Upper lobe of left lung (tissue), 6 donors: ENCODE results near the gene PTGFRN. TPM values are rescaled to one million over a fixed set of nuclear protein-coding genes. Genes with fewer than 3 reads are reported as not detected.

Source experiments
- ATAC-seq, 2 donors: fragments of 200-7000 bp; cut with Tn5 transposase; one replicate each; pipeline ENCODE4 v1.9.1; 2022; ENCODE audit warnings: mild to moderate bottlenecking in 2 of 2, moderate library complexity in 2 of 2; ENCODE audit not compliant: low FRiP score in 2 of 2
- DNase-seq, 2 donors: peaks; one replicate each; pipeline ENCODE4 v3.0.0-alpha.2; 2019 to 2020
- H3K27ac ChIP-seq, 4 donors: fragments of 200-600 bp; sonication (generic); one replicate each; pipeline ENCODE4 v1.5.1; 2016 to 2019
- H3K27me3 ChIP-seq, 4 donors: fragments of 200-600 bp; sonication (generic); one replicate each; pipeline ENCODE4 v1.5.1; 2017 to 2019
- H3K36me3 ChIP-seq, 4 donors: fragments of 200-600 bp; sonication (generic); one replicate each; pipeline ENCODE4 v1.5.1; 2016 to 2019
- H3K4me1 ChIP-seq, 4 donors: fragments of 200-600 bp; sonication (generic); one replicate each; pipeline ENCODE4 v1.5.1; 2018 to 2019
- H3K4me3 ChIP-seq, 4 donors: fragments of 200-600 bp; sonication (generic); one replicate each; pipeline ENCODE4 v1.5.1; 2017 to 2019; ENCODE audit warnings: mild to moderate bottlenecking in 2 of 4, moderate library complexity in 1 of 4
- H3K9me3 ChIP-seq, 4 donors: fragments of 200-600 bp; sonication (generic); one replicate each; pipeline ENCODE4 v1.5.1; 2018 to 2019
- EP300 ChIP-seq, 4 donors: sonication (generic); formaldehyde crosslinking; IDR thresholded peaks; one replicate each; pipeline ENCODE4 v1.5.1; 2017; ENCODE audit warnings: antibody characterized with exemption in 4 of 4, control low read depth in 2 of 4
- POLR2A ChIP-seq, 4 donors: fragments of 450-650 bp; IDR thresholded peaks; one replicate each; pipeline ENCODE4 v1.5.1; 2016 to 2017; ENCODE audit warnings: antibody characterized with exemption in 4 of 4, mild to moderate bottlenecking in 2 of 4
- POLR2AphosphoS5 ChIP-seq, 2 donors: sonication (generic); formaldehyde crosslinking; IDR thresholded peaks; one replicate each; pipeline ENCODE4 v1.5.1; 2017; ENCODE audit warnings: antibody characterized with exemption in 2 of 2
- WGBS, 2 donors: methylation state at CpG; one replicate each; pipeline ENCODE4 v1.1.5; 2017 to 2018; 5-methylcytosine and 5-hydroxymethylcytosine counted together
- total RNA-seq, 6 donors: library from RNA; depleted of rRNA in 4 of 6; stranded (reverse); fragments of >200 nt in 4 of 6; gene quantifications; one replicate each; pipeline versions ENCODE4 v1.1.0 to v1.2.1, GENCODE V29; 2016 to 2021
- TF ChIP-seq, protein P1 (sequence below), 6 experiments: fragments of 450-650 bp in 4 of 6; fragments of 200-600 bp in 2 of 6; sonication (generic) in 2 of 6; IDR thresholded peaks; one replicate each; pipeline ENCODE4 v1.5.1; 2016 to 2019; ENCODE audit warnings: antibody characterized with exemption in 6 of 6
- donor health status: DM: no; HTN: no; CAD: no; lungs with moderate emphysema.
- donor health status: DM: no; HTN: yes; CAD: no; lungs with severe emphysema.

The PTGFRN gene
- total RNA-seq, 6 donors from 2014 or later = 11.7 to 33.6 (median 20.1) TPM

DNA sequence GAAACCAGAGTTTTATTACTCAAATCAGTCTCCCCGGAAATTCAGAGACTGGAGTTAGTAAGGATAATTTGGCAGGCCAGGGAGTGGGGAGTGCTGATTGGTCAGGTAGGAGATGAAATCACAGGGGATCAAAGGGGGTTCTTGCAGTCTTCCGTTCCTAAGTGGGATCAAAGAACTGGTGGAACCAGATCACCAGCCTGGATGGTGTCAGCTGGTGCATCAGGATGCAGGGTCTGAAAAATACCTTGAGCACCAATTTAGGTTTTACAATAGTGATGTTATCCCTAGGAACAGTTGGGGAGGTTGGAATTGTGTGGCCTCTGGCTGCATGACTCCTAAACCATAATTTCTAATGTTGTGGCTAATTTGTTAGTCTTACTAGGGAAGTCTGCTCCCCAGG lies 90.4 kb downstream of the PTGFRN start:
- WGBS, 2 donors = 88 to 96% methylated on average over 2 of the region's 2 CpGs
- H3K36me3 ChIP-seq = no peaks in the 10 kb centered on the region
- H3K27ac ChIP-seq = no peak overlapping the region
- H3K4me1 ChIP-seq = no peaks in the 10 kb centered on the region
- ATAC-seq = no peak
- no peak for DNase-seq
- no peaks in the 10 kb centered on the region for H3K9me3 ChIP-seq
- no peak overlapping the region for H3K4me3 ChIP-seq
- no peaks in the 10 kb centered on the region for H3K27me3 ChIP-seq
- no peak for TF ChIP-seq POLR2AphosphoS5 (IDR thresholded peaks at IDR 0.05)
- no peak for TF ChIP-seq EP300 (IDR thresholded peaks at IDR 0.05)
- no peak for TF ChIP-seq POLR2A (IDR thresholded peaks at IDR 0.05)
- TF ChIP-seq, protein P1, sequence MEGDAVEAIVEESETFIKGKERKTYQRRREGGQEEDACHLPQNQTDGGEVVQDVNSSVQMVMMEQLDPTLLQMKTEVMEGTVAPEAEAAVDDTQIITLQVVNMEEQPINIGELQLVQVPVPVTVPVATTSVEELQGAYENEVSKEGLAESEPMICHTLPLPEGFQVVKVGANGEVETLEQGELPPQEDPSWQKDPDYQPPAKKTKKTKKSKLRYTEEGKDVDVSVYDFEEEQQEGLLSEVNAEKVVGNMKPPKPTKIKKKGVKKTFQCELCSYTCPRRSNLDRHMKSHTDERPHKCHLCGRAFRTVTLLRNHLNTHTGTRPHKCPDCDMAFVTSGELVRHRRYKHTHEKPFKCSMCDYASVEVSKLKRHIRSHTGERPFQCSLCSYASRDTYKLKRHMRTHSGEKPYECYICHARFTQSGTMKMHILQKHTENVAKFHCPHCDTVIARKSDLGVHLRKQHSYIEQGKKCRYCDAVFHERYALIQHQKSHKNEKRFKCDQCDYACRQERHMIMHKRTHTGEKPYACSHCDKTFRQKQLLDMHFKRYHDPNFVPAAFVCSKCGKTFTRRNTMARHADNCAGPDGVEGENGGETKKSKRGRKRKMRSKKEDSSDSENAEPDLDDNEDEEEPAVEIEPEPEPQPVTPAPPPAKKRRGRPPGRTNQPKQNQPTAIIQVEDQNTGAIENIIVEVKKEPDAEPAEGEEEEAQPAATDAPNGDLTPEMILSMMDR (IDR thresholded peaks at IDR 0.05) = no peak

DNA sequence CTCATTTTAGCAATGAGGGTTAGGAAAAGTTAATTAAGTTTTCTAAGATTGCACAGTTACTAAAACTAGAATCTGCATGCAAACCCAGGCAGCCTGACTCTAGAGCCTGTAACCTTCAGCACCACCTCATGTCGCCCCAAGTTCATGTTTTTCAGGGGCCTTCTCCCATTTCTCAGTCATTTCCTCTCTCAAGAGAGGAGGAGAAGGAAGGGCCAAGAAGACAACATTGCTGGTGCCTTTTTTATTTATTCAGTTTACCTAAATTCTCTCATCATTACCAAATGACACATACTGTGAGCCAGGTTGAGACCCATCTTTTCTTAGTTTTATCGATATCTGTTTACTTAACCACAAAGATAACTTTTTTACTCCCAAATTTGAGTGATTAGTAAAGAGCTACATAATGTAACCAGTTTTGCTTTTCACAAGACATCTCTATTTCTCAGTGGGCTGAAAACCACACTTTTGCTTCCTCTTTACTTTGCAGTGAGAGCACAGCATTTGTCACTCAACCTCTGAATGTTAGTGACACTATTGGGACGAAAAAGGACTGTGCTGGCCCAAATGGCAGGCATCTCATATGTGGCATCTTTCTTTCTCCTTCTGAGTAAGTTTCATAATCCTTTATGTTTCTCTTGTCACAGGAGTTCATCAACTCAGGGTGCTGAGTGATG lies 91.7 kb downstream of the PTGFRN start, which contains the start of gene CD101:
Gene CD101, plus strand, starts transcription at position 507 of the 674 bp plus-strand sequence. Its CDS starts 58 bp downstream, at position 565.
- no peaks in the 10 kb centered on the region for H3K27me3 ChIP-seq
- no peaks in the 10 kb centered on the region for H3K4me1 ChIP-seq
- DNase-seq = no peak
- WGBS, 2 donors = 64 to 69% methylated on average over 3 of the region's 3 CpGs
- TF ChIP-seq EP300 (IDR thresholded peaks at IDR 0.05) (no peak), POLR2A (IDR thresholded peaks at IDR 0.05) (no peak)
- TF ChIP-seq, protein P1 (IDR thresholded peaks at IDR 0.05) = no peak
- peak in 1 of 2 donors; percentile 66 for ATAC-seq
- H3K36me3 ChIP-seq = no peaks in the 10 kb centered on the region
- H3K9me3 ChIP-seq = no peaks in the 10 kb centered on the region
- H3K27ac ChIP-seq = peak within 1 kb of the TSS in 3 of 4 donors; percentile 15 to 41 (median 35)
- no peak within 1 kb of the TSS for H3K4me3 ChIP-seq

DNA sequence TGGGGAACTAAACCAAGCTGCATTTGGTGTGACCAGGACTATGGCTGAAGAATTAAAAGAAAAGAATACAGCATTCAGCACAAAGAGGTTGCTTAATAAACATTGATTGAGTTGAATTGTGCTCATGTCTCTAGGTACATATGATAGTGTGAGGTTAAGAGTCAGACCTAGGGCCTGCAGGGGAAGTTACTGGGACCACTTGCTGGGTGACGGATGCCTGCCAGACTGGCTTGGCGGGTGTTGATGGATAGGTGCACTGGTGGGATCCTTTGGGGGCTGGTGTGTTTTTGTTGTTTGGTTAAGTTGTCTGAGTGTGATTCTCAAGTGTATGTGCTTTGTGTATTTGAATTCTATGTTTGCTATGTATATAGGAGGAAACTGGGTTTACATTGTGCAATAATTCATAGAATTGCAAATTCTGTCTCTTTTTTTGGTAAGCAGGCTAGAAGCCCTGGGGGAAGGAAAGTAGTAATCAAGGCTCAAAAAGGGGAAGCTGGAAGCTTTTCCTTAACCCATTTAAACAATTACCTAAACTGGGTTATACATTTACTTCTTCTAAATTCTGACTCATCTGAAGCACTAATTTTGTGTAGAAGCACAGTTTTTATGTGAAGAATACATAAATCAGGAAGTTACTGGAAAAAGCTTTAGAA lies 93.6 kb downstream of the PTGFRN start:
- DNase-seq (no peak), ATAC-seq (peak; percentile 22 to 68)
- Histone ChIP-seq H3K9me3 (no peaks in the 10 kb centered on the region), H3K4me1 (peaks cover 0 to 10% (median 2%) of the 10 kb centered on the region in 4 donors), H3K27me3 (no peaks in the 10 kb centered on the region), H3K36me3 (no peaks in the 10 kb centered on the region), H3K4me3 (no peak overlapping the region), H3K27ac (peak overlapping the region in 2 of 4 donors; percentile 31 to 62)
- WGBS, 2 donors = 67 to 74% methylated on average over 2 of the region's 2 CpGs
- TF ChIP-seq POLR2AphosphoS5 (IDR thresholded peaks at IDR 0.05) (no peak), EP300 (IDR thresholded peaks at IDR 0.05) (no peak), POLR2A (IDR thresholded peaks at IDR 0.05) (no peak)
- TF ChIP-seq, protein P1 (IDR thresholded peaks at IDR 0.05) = no peak

DNA sequence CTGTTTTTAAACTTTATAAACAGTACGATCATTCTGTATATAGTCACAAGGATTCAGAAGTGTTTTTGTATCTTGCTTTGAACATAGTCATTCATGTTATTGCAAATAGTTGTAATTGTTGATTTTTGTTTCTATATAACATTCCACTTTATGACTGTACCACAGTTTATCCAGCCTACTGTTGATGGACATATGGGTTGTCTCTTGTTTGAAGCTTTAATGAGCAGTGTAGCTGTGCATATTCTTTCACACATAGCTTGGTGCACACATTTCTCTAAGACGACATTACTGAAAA lies 98.0 kb downstream of the PTGFRN start:
- Histone ChIP-seq H3K27me3 (no peaks in the 10 kb centered on the region), H3K36me3 (no peaks in the 10 kb centered on the region), H3K27ac (peak overlapping the region in 1 of 4 donors; percentile 12), H3K9me3 (no peaks in the 10 kb centered on the region), H3K4me3 (no peak overlapping the region), H3K4me1 (peaks cover 0 to 13% (median 5%) of the 10 kb centered on the region in 4 donors)
- DNase-seq (no peak), ATAC-seq (no peak)
- TF ChIP-seq POLR2A (IDR thresholded peaks at IDR 0.05) (no peak), POLR2AphosphoS5 (IDR thresholded peaks at IDR 0.05) (no peak), EP300 (IDR thresholded peaks at IDR 0.05) (no peak)
- TF ChIP-seq, protein P1 (IDR thresholded peaks at IDR 0.05) = no peak
- whole genome bisulfite sequencing, 2 donors = 76 to 88% methylated on average over 2 of the region's 2 CpGs
